Measurements from ENCODE around the gene UGT8. TPM values are rescaled to one million over a fixed set of nuclear protein-coding genes. Genes with fewer than 3 reads are reported as not detected.

The UGT8 gene
- total RNA-seq, 1 donor from 2014 or later: 4.3 TPM

DNA sequence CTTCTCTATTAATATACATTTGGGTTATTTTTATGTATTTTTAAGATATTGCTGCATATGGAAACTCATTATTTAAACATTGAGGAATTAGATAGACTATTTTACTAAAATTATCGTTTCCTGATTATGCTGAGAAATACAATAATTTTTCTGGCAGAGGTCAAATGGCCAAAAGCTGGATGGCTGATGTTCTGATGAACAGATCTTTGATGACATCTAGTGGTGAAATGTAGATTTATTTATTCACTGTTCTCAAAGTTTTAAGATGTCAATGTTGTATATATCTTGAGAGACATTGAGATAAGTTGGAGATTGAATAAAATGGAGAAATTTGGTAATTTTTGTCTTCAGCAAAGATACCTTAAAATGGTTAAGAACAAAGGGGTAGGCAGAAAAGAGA lies 96.2 kb downstream of the UGT8 start:
- H3K9me3 ChIP-seq (ENCODE audit: low read depth): no peaks in the 10 kb centered on the region
- Mint-ChIP-seq H3K36me3 (no peaks in the 10 kb centered on the region), H3K4me3 (no peak overlapping the region), H3K27ac (no peak overlapping the region), H3K4me1 (peaks cover 5% of the 10 kb centered on the region), H3K27me3 (ENCODE audit: insufficient read depth, low read depth) (no peaks in the 10 kb centered on the region), H3K9me3 (no peaks in the 10 kb centered on the region)
- H4K20me1 ChIP-seq (ENCODE audit: low read depth): no peaks in the 10 kb centered on the region
- H3K4me2 ChIP-seq: no peak overlapping the region
- no peaks in the 10 kb centered on the region for H3F3A ChIP-seq (ENCODE audit: low read depth)
- no peaks in the 10 kb centered on the region for H3K79me2 ChIP-seq (ENCODE audit: low read depth)
- TF ChIP-seq, protein P1, sequence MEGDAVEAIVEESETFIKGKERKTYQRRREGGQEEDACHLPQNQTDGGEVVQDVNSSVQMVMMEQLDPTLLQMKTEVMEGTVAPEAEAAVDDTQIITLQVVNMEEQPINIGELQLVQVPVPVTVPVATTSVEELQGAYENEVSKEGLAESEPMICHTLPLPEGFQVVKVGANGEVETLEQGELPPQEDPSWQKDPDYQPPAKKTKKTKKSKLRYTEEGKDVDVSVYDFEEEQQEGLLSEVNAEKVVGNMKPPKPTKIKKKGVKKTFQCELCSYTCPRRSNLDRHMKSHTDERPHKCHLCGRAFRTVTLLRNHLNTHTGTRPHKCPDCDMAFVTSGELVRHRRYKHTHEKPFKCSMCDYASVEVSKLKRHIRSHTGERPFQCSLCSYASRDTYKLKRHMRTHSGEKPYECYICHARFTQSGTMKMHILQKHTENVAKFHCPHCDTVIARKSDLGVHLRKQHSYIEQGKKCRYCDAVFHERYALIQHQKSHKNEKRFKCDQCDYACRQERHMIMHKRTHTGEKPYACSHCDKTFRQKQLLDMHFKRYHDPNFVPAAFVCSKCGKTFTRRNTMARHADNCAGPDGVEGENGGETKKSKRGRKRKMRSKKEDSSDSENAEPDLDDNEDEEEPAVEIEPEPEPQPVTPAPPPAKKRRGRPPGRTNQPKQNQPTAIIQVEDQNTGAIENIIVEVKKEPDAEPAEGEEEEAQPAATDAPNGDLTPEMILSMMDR (IDR thresholded peaks at IDR 0.05): peak; percentile 85
- TF ChIP-seq EZH2 (IDR thresholded peaks at IDR 0.05): no peak
- H3K4me3 ChIP-seq: no peak overlapping the region
- peak; percentile 45 for DNase-seq (ENCODE audit: low spot score)
- no peak overlapping the region for H2AFZ ChIP-seq (replicated peaks)
- no peak overlapping the region for H3K9ac ChIP-seq
- H3K27ac ChIP-seq: no peak overlapping the region
- no peaks in the 10 kb centered on the region for H3K27me3 ChIP-seq
- H3K36me3 ChIP-seq: no peaks in the 10 kb centered on the region
- no peaks in the 10 kb centered on the region for H3K4me1 ChIP-seq

DNA sequence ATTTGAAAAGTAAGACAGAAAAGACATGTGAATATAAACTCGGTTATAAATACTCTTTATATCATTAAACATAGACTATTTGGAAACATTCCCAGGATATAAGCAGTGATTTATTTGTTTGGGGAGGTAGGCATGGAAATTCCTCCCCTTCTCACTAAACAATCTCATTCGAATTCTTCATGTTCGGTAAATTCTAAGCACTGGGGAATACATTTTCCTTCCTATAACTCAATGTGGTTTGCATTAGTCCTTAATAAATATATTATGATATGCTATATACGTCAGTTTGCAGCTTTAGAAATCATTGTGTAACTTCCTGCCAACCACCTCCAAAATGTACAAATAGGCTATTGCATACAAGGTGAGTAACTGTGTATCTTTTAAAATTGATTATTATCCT lies 99.6 kb downstream of the UGT8 start:
- H3K4me1 Mint-ChIP-seq: peaks cover 5% of the 10 kb centered on the region
- Histone ChIP-seq H3K4me2 (no peak overlapping the region), H2AFZ (replicated peaks) (no peak overlapping the region), H3K9ac (no peak overlapping the region), H3K4me1 (no peaks in the 10 kb centered on the region), H4K20me1 (ENCODE audit: low read depth) (no peaks in the 10 kb centered on the region), H3F3A (ENCODE audit: low read depth) (no peaks in the 10 kb centered on the region), H3K9me3 (ENCODE audit: low read depth) (no peaks in the 10 kb centered on the region), H3K27ac (no peak overlapping the region), H3K27me3 (no peaks in the 10 kb centered on the region), H3K36me3 (no peaks in the 10 kb centered on the region), H3K79me2 (ENCODE audit: low read depth) (no peaks in the 10 kb centered on the region), H3K4me3 (no peak overlapping the region)
- no peaks in the 10 kb centered on the region for H3K9me3 Mint-ChIP-seq
- H3K27ac Mint-ChIP-seq: no peak overlapping the region
- no peaks in the 10 kb centered on the region for H3K27me3 Mint-ChIP-seq (ENCODE audit: insufficient read depth, low read depth)
- TF ChIP-seq, protein P1 (IDR thresholded peaks at IDR 0.05): no peak
- TF ChIP-seq EZH2phosphoT487 (IDR thresholded peaks at IDR 0.05) (no peak), EZH2 (IDR thresholded peaks at IDR 0.05) (no peak)
- no peaks in the 10 kb centered on the region for H3K36me3 Mint-ChIP-seq
- DNase-seq (ENCODE audit: low spot score): no peak
- no peak overlapping the region for H3K4me3 Mint-ChIP-seq

DNA sequence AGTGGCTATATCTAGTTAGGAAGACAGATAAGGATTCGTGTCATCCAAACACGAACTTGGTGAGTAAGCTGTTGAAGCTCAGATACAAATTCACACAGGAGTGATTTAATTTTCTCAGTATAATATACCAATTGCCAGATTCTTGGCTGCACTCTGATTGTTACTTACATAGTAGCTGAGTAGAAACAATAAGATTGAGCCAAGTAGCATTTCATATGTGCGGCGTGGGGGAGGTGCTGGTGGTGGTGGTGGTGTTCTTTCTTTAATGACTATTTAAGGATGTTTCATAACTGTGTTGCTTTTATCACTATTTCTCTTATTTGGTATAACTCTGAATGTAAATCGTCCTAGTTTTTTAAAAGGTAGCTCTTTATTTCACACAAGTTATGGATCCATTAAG lies 102.9 kb downstream of the UGT8 start:
- H3F3A ChIP-seq (ENCODE audit: low read depth): no peaks in the 10 kb centered on the region
- no peaks in the 10 kb centered on the region for H3K27me3 ChIP-seq
- peak overlapping the region; percentile 12 for H2AFZ ChIP-seq (replicated peaks)
- DNase-seq (ENCODE audit: low spot score): no peak
- no peak overlapping the region for H3K4me2 ChIP-seq
- H3K9ac ChIP-seq: no peak overlapping the region
- no peak for TF ChIP-seq EZH2 (IDR thresholded peaks at IDR 0.05)
- H4K20me1 ChIP-seq (ENCODE audit: low read depth): no peaks in the 10 kb centered on the region
- Mint-ChIP-seq H3K27ac (no peak overlapping the region), H3K36me3 (no peaks in the 10 kb centered on the region), H3K4me1 (peaks cover 5% of the 10 kb centered on the region), H3K27me3 (ENCODE audit: insufficient read depth, low read depth) (no peaks in the 10 kb centered on the region), H3K4me3 (no peak overlapping the region), H3K9me3 (no peaks in the 10 kb centered on the region)
- H3K4me1 ChIP-seq: no peaks in the 10 kb centered on the region
- H3K27ac ChIP-seq: no peak overlapping the region
- no peaks in the 10 kb centered on the region for H3K36me3 ChIP-seq
- H3K4me3 ChIP-seq: no peak overlapping the region
- H3K79me2 ChIP-seq (ENCODE audit: low read depth): no peaks in the 10 kb centered on the region
- H3K9me3 ChIP-seq (ENCODE audit: low read depth): no peaks in the 10 kb centered on the region

DNA sequence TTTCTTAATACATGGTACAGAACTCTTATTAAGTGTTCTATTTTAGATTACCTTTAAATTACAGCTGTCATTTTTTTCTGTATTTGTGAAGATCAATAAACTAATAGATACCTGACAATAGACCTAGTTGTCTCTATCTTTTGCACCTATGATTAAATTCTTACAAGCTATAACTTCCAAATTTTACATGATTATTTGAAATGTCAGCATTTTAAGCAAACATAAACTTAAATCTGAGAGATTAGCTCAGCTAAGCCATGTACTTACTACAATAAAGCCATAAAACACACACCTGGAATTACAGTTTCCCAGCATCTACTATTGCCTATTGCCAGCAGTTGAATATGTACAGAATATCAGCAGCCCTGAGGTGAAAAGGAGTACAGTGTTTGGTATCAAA lies 118.8 kb downstream of the UGT8 start:
- Mint-ChIP-seq H3K4me3 (no peak overlapping the region), H3K4me1 (no peaks in the 10 kb centered on the region), H3K36me3 (no peaks in the 10 kb centered on the region), H3K27me3 (ENCODE audit: insufficient read depth, low read depth) (no peaks in the 10 kb centered on the region), H3K9me3 (peaks cover under 1% of the 10 kb centered on the region), H3K27ac (no peak overlapping the region)
- no peak for DNase-seq (ENCODE audit: low spot score)
- TF ChIP-seq EZH2phosphoT487 (IDR thresholded peaks at IDR 0.05) (no peak), EZH2 (IDR thresholded peaks at IDR 0.05) (no peak)
- TF ChIP-seq, protein P1 (IDR thresholded peaks at IDR 0.05): no peak
- Histone ChIP-seq H3F3A (ENCODE audit: low read depth) (no peaks in the 10 kb centered on the region), H2AFZ (replicated peaks) (peak overlapping the region; percentile 5), H3K27me3 (no peaks in the 10 kb centered on the region), H3K9ac (no peak overlapping the region), H3K36me3 (no peaks in the 10 kb centered on the region), H3K4me1 (peaks cover 3% of the 10 kb centered on the region), H3K4me3 (no peak overlapping the region), H4K20me1 (ENCODE audit: low read depth) (no peaks in the 10 kb centered on the region), H3K79me2 (ENCODE audit: low read depth) (no peaks in the 10 kb centered on the region), H3K9me3 (ENCODE audit: low read depth) (no peaks in the 10 kb centered on the region), H3K4me2 (no peak overlapping the region), H3K27ac (no peak overlapping the region)

Data from neural progenitor cell (in vitro differentiated cells).